ENCODE data around the gene SDC1.

DNA sequence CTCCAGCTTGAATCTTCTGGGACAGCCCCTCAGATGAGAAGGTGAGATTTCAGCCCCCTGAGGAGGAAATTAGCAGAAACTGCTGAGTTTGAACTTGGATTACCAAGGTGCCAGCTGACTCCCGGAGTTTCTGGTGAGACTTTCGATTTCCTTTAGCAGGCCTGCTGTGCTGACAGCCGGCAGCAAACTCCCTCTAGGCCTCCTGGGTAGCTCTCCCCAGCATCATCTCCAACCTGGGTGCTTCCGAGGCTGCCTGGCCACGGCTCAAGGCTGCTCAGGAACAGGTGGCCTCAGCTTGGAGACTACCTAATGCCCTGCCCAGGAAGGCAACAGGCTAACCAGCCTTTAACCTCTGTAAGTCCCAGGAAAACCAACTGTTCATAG, 16.5 kb downstream of the SDC1 start:
- TF ChIP-seq SP1 (IDR thresholded peaks at IDR 0.05), result no peak
- TF ChIP-seq, protein P1, sequence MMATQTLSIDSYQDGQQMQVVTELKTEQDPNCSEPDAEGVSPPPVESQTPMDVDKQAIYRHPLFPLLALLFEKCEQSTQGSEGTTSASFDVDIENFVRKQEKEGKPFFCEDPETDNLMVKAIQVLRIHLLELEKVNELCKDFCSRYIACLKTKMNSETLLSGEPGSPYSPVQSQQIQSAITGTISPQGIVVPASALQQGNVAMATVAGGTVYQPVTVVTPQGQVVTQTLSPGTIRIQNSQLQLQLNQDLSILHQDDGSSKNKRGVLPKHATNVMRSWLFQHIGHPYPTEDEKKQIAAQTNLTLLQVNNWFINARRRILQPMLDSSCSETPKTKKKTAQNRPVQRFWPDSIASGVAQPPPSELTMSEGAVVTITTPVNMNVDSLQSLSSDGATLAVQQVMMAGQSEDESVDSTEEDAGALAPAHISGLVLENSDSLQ (IDR thresholded peaks at IDR 0.05), result no peak
- no peak for TF ChIP-seq NFRKB (IDR thresholded peaks at IDR 0.05)
- no peak for TF ChIP-seq FOXA1 (IDR thresholded peaks at IDR 0.05)
- no peak for TF ChIP-seq FOXM1 (IDR thresholded peaks at IDR 0.05; ENCODE audit: borderline replicate concordance)

Data from HEK293T (cell line).